IPS-NIHi7 (cell line): Measurements from ENCODE around the gene RNF41.

Source experiments
- DNase-seq: peaks from one replicate; pipeline ENCODE4 v3.0.0; 2012; ENCODE audit warnings: mixed read lengths; ENCODE audit errors: extremely low spot score

RNF41 gene

DNA sequence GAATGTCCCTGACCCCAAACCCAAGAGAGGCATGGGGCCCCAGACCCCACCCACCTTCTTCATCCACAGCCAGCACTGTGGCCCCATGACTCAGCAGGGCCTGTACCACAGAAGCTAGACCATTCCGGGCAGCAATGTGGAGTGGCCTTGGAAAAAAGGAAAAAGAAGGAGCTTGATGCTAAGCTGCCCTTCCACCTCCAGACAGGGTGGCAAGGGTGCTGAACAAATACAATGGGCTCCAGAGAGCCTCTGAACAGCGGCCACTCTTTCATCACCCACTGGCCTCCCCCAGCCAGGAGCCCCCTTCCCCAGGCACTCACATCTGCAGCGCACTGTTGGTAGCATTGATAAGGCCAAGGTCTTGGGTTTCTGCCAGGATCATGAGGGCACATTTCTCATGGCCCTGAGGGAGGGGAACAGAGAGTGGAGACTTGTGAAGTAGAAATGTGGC lies 22.0 kb upstream of the RNF41 start:
- DNase-seq, result no peak

GRCh38 chr12:56242986-56243385 lies 21.3 kb upstream of the RNF41 start:
- DNase-seq, result no peak

GRCh38 chr12:56241424-56242303 lies 19.9 kb upstream of the RNF41 start:
- DNase-seq, result no peak

GRCh38 chr12:56237552-56237951 lies 15.8 kb upstream of the RNF41 start:
- DNase-seq, result no peak

DNA sequence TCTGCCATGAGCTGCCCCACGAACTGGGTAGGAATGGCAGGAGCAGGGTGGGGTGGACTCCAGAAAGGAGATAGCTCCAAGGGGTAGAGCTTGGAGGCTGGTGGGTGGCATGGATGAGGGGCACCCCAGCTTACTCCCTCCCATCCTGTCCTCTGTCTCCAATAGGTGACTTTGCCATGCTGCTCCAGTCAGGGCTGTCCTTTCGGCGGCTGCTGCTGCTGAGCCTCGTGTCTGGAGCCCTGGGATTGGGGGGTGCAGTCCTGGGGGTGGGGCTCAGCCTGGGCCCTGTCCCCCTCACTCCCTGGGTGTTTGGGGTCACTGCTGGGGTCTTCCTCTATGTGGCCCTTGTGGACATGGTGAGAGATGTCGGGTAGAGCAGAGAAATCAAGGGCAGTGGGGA lies 15.3 kb upstream of the RNF41 start:
- DNase-seq, result no peak

DNA sequence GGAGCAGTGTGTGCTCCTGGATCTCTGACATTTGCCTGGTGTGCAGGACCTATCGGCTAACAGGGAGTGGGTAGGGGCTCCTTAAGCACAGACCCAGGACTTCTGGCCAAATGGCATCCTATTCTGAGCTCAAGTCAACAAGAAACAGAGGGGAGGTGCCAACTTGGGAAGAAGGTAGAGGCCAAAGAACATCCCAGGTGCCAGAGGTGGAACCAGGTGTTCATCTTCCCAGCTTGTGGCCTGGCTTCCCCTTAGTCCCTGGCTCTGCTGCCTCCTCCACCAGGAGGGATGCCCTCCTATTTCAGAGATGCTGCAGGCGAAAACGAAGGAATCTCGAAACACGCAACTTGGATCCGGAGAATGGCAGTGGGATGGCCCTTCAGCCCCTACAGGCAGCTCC lies 14.4 kb upstream of the RNF41 start:
- no peak for DNase-seq

GRCh38 chr12:56234746-56235436 lies 13.2 kb upstream of the RNF41 start:
- DNase-seq, result no peak

DNA sequence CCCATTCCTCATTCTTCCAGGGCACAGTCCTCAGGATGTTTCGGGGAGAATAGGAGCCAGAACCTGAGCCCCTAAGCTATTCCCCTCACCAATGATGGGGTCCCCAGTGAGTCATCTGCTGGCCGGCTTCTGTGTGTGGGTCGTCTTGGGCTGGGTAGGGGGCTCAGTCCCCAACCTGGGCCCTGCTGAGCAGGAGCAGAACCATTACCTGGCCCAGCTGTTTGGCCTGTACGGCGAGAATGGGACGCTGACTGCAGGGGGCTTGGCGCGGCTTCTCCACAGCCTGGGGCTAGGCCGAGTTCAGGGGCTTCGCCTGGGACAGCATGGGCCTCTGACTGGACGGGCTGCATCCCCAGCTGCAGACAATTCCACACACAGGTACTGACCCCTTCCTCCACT lies 9.5 kb upstream of the RNF41 start:
- no peak for DNase-seq

DNA sequence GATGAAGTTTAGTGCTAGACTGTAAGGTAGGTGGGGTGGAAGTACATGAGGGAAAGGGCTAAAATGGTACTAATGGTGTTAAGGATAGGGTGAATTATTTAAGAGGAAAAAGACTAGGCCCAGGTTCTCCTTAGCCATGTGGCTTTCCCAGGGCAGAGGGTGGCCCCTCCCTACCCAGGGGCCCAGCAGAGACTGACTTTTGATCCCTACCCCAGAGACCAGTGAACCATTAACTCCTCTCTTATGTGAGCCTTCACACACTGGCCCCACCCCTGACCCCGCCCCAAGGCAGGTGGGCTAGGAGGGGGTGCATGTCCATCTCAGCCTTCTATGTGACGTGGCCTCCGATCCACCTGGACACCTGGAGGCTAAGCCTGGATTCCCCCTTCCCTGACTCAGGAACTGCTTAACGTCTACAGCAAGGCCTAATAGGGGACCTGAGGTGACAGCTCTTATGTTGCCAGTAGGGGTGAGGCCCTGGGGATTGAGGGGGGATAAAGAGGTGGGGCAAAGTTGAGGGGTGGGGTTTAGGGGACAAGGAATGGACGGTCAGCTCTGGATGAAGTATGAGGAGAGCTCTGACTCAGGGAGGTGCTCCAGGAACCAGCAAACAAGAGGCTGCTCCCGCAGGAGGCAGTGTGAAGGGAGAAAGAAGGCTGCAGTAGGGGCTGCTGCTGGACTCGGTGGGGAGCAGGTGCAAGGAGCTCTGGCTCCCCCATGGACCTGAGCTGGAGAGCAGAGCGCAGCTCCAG lies 8.9 kb upstream of the RNF41 start:
- no peak for DNase-seq

DNA sequence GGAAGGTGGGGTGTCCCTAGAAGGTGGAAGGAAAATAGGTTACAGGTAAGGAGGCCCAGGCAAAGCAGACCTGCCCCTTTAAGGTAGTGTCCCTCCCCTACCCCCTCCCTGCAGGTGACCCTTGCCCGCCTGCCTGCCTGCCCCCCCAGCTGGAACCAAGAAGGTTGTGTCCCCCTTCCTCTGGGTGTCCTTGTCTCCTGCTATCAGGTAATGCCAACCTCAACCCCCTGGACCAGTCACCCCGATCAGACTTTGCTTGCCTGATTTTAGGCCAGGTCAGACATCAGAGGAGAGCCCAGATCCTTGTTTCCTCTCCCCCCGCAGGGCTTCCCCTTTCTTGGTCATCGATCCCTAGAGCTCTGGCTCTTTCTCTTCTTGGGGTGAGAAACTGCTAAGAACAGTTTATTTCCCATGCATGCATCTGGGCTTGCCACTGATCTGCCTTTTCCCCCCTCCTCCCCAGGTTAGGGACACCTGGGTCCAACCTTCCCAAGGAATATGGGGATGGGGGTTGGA lies 8.3 kb upstream of the RNF41 start, which contains the start of gene SLC39A5:
Gene SLC39A5 (plus strand): TSS at position 136 of the 516 bp plus-strand sequence. CDS start 1,224 bp downstream, outside the sequence.
- DNase-seq, result no peak

DNA sequence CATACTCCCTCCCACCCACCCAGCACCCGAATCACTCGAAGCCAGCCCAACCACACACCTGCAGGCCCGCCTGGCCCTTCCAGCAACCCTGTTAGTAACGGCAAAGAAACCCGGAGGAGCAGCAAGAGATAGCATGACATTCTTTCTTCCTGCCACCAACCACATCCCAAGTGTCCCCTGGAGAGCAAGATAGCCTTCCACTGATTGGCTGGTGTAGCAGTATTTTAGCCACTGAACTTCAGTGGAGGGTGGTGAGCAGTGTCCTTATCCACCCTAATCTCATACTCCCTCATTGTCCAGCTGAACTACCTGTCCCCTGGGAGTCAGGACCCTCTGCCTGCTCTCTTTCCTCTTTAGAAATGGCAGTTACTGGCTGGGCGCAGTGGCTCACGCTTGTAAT lies 7.4 kb upstream of the RNF41 start:
- no peak for DNase-seq

GRCh38 chr12:56224954-56225353 lies 3.2 kb upstream of the RNF41 start:
- no peak for DNase-seq

- peak; percentile 100 for DNase-seq
Measured at GRCh38 chr12:56224102-56224701, 2.5 kb upstream of the RNF41 start, which contains the start of gene NABP2. NABP2 (plus strand) TSS chr12:56224342; CDS start chr12:56224857, 515 bp downstream.

GRCh38 chr12:56223571-56224101 lies 1.9 kb upstream of the RNF41 start:
- no peak for DNase-seq

DNA sequence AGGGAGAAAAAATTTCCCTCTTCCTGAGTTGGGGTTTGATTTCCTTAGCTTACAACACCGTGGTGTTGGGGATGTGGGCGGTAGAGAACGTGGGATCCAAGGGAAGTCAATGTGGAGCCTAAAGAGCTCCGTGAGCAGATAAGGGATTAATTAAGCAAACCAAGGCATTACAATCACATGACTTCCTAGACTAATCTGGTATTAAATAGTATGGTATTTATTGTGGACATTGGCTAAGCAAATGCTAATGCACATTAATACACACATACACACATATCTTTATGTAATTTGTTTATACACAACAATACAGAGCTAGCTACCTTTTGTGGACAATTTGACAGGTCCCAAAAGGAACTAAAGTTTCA lies 791 bp upstream of the RNF41 start:
- DNase-seq, result no peak

DNA sequence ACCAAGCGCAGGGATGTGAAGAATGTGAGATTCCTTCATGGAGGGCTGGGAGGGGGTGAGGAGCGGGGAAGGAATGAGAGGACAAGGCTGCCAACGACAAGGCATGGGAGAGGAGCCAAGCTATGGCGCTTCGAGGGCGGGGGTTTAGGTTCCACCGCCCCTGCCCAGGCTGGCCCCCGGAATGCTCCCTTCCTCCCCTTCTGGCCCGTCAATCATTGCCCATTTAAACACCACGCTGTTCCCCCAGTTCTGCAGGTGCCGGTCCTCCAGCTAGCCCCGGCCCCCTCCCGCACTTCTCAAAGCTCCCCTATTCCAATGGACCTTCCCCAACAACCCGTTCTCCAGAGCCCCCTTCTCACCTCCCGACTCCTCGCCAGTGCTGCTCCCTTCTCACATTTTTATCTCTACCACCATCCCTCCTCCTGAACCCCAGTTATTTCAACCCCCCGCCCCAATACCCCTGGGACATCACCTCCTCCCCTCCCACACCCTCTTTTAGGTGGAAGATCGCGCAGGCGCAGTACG lies 428 bp downstream of the RNF41 start:
- peak; percentile 76 for DNase-seq

DNA sequence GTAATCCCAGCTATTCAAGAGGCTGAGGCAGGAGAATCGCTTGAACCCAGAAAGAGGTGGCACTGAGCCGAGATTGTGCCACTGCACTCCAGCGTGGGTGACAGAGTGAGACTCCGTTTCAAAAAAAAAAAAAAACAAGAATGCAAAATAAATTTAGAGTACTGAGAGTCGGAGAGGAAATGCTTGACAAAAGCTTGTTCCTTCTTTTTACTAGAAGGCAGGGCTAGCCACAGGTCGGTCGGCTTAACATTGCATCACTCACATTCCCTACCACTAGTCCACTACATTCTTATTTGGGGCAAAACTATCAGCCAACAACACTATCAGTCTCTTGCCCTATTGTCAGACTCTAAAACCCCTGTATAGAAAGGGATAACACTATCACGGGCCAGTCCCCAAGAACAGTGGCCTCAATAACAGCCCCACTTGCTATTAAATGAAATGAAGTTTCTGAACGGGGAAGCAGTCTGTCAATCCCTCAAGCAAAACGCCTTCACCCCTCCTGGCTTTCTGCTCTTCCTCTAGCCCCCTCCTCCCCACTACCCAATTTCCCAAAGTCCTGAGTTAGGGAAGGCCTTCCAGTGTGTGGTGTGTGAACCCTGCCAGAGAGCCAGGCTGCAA lies 1.0 kb downstream of the RNF41 start:
- no peak for DNase-seq

DNA sequence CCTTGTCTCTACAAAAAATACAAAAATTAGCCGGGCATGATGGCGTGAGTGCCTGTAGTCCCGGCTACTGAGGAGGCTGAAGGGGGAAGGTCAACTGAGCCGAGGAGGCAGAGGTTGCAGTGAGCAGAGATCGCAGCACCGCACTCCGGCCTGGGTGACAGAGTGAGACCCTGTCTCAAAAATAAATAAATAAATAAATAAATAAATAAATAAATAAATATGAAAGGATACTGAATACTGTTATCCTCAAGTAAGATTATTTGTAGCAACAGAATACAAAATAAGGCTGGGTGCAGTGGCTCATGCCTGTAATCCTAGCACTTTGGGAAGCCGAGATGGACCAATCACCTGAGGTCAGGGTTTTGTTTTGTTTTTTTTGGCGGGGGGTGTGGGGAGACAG lies 1.9 kb downstream of the RNF41 start:
- no peak for DNase-seq

- no peak for DNase-seq
Measured at GRCh38 chr12:56216461-56216860, 5.3 kb downstream of the RNF41 start.

DNA sequence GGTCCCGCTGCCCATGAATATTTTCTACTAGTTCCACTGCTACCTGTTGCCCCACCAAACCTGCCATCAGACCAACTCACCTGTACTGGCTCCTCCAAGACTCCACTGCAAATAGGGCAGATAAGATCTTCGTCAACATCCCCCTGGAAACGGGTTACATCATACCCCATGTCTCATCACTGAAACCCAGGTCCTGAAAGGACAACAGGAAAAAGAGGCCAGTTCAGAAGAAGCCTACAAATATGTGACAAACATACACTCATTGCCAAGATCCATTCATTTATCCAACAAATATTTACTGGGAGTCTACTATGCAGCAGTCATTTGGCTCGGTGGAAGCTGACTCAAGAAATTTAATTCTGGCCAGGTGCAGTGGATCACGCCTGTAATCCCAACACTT lies 7.8 kb downstream of the RNF41 start:
- DNase-seq, result no peak

DNA sequence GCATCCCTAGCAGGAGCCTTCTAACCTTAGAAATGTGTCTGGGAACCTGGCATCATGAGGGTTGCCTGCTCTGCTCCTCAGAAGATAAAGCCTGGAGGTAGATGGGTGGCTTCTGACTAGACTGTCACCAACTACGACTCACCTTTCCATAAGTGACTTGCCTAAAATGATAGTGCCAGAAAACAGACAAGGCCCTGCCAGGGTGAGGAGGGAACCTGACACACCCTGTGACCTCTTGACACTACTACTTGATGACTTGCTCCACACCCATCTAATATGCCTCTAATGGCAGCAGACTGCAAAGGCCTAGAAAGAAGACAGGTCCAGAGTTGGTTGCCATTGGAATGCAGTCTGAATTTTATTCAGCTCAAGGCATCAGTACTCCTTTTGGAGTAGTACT lies 9.4 kb downstream of the RNF41 start:
- no peak for DNase-seq
